HL-60 (cell line): ENCODE results near the gene LSAMP.

Source experiments
- DNase-seq, 2 experiments: peaks; one replicate each; pipeline ENCODE4 v3.0.0-alpha.2; 2010 to 2020; ENCODE audit warnings: low read depth in 1 of 2, low spot score in 1 of 2
- H3K27ac ChIP-seq: fragments of 250-450 bp; sonication (Bioruptor Pico); replicated peaks from 2 replicates; pipeline ENCODE4 v1.5.1; 2020; ENCODE audit warnings: mild to moderate bottlenecking, moderate library complexity
- H3K27me3 ChIP-seq: fragments of 250-450 bp; sonication (Bioruptor Pico); 2 replicates; pipeline ENCODE4 v1.5.1; 2021; ENCODE audit warnings: mild to moderate bottlenecking, moderate library complexity; ENCODE audit not compliant: insufficient read depth, poor library complexity, severe bottlenecking
- H3K4me3 ChIP-seq: replicated peaks from 2 replicates; pipeline ENCODE4 v1.5.1; 2011; ENCODE audit warnings: mild to moderate bottlenecking, control low read depth, low read length; ENCODE audit not compliant: insufficient read depth
- GABPA ChIP-seq: IDR thresholded peaks from 2 replicates; pipeline ENCODE4 v1.6.1; 2012; ENCODE audit warnings: low read depth
- POLR2AphosphoS5 ChIP-seq: IDR thresholded peaks from 2 replicates; pipeline ENCODE4 v1.6.1; 2012; ENCODE audit warnings: low read depth
- SPI1 ChIP-seq: IDR thresholded peaks from 2 replicates; pipeline ENCODE4 v1.6.1; 2012; ENCODE audit warnings: low read depth, mild to moderate bottlenecking, borderline replicate concordance
- TF ChIP-seq, protein P1 (sequence below): IDR thresholded peaks from 2 replicates; pipeline ENCODE4 v1.6.1; 2012; ENCODE audit warnings: low read depth; ENCODE audit not compliant: insufficient replicate concordance
- TF ChIP-seq, protein P2 (sequence below): IDR thresholded peaks from one replicate; pipeline ENCODE4 v1.5.1; 2011; ENCODE audit warnings: low read length, control low read depth, inconsistent platforms; ENCODE audit not compliant: insufficient read depth

LSAMP gene

DNA sequence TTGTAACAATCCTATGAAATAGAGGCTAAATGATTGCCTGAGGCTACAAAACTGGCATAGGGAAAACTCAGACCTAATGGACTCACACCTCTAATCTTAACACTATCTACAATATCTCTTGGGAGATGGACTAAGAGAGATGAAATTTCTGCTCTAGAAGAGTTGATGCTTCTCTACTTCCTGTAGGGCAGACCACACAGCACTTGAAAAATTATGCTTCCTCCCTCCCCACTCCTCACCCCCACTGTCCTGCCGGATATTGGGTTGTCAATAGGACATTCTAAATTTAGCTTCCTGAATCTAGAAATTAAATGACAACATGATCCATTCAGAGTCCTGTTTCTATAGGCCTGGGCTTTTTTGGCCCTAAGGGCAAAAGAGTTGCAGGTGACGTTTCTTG lies 526.4 kb downstream of the LSAMP start:
- no peak overlapping the region for H3K4me3 ChIP-seq
- no peak for TF ChIP-seq GABPA
- TF ChIP-seq, protein P1, sequence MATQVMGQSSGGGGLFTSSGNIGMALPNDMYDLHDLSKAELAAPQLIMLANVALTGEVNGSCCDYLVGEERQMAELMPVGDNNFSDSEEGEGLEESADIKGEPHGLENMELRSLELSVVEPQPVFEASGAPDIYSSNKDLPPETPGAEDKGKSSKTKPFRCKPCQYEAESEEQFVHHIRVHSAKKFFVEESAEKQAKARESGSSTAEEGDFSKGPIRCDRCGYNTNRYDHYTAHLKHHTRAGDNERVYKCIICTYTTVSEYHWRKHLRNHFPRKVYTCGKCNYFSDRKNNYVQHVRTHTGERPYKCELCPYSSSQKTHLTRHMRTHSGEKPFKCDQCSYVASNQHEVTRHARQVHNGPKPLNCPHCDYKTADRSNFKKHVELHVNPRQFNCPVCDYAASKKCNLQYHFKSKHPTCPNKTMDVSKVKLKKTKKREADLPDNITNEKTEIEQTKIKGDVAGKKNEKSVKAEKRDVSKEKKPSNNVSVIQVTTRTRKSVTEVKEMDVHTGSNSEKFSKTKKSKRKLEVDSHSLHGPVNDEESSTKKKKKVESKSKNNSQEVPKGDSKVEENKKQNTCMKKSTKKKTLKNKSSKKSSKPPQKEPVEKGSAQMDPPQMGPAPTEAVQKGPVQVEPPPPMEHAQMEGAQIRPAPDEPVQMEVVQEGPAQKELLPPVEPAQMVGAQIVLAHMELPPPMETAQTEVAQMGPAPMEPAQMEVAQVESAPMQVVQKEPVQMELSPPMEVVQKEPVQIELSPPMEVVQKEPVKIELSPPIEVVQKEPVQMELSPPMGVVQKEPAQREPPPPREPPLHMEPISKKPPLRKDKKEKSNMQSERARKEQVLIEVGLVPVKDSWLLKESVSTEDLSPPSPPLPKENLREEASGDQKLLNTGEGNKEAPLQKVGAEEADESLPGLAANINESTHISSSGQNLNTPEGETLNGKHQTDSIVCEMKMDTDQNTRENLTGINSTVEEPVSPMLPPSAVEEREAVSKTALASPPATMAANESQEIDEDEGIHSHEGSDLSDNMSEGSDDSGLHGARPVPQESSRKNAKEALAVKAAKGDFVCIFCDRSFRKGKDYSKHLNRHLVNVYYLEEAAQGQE: no peak
- TF ChIP-seq, protein P2, sequence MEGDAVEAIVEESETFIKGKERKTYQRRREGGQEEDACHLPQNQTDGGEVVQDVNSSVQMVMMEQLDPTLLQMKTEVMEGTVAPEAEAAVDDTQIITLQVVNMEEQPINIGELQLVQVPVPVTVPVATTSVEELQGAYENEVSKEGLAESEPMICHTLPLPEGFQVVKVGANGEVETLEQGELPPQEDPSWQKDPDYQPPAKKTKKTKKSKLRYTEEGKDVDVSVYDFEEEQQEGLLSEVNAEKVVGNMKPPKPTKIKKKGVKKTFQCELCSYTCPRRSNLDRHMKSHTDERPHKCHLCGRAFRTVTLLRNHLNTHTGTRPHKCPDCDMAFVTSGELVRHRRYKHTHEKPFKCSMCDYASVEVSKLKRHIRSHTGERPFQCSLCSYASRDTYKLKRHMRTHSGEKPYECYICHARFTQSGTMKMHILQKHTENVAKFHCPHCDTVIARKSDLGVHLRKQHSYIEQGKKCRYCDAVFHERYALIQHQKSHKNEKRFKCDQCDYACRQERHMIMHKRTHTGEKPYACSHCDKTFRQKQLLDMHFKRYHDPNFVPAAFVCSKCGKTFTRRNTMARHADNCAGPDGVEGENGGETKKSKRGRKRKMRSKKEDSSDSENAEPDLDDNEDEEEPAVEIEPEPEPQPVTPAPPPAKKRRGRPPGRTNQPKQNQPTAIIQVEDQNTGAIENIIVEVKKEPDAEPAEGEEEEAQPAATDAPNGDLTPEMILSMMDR: no peak
- TF ChIP-seq POLR2AphosphoS5: no peak
- TF ChIP-seq SPI1: no peak
- no peaks in the 10 kb centered on the region for H3K27me3 ChIP-seq
- no peak for DNase-seq
- H3K27ac ChIP-seq: no peak overlapping the region

DNA sequence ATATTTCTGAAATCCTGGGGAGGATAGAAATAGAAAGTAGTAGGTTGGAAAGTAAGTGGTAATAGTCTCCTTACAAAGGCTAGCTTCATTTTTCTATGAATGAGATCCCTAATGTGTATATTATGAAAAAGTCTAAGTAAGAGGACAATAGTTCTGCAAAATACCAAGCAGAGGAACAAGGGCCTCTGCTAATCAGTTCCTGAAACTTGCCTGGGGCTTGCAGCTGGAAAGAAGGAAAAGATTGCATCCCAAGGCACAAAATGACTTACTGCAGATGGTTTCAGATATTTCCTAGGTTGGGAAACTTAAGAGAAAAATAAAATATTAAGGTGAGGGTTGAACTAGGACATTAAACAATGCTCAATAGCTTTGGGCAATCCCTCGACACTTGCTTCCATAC lies 528.4 kb downstream of the LSAMP start:
- Histone ChIP-seq H3K4me3 (no peak overlapping the region), H3K27me3 (no peaks in the 10 kb centered on the region), H3K27ac (no peak overlapping the region)
- TF ChIP-seq GABPA (no peak), SPI1 (no peak), POLR2AphosphoS5 (no peak)
- TF ChIP-seq, protein P2: no peak
- no peak for DNase-seq

DNA sequence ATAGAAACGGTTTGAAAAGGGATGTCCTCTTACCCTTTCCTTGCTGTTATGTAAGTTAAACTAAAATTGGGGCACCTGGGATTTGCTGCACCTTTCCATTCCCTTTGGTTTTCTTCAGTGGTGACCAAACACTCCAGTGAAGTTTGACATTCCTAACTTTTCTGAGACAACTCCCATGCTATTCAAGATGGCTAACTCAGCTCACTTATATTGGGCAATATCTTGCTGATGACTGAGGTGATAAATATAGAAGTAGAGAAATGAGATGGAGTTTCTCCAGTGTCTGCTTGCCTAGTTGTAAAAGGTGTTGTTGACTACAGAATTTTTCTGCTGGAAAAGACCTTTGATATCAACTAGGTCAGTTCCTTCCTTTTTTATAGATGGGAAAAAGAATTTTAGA lies 530.2 kb downstream of the LSAMP start:
- no peaks in the 10 kb centered on the region for H3K27me3 ChIP-seq
- no peak for DNase-seq
- TF ChIP-seq GABPA: no peak
- TF ChIP-seq, protein P2: no peak
- TF ChIP-seq POLR2AphosphoS5: no peak
- TF ChIP-seq, protein P1: no peak
- TF ChIP-seq SPI1: no peak
- no peak overlapping the region for H3K27ac ChIP-seq
- no peak overlapping the region for H3K4me3 ChIP-seq

DNA sequence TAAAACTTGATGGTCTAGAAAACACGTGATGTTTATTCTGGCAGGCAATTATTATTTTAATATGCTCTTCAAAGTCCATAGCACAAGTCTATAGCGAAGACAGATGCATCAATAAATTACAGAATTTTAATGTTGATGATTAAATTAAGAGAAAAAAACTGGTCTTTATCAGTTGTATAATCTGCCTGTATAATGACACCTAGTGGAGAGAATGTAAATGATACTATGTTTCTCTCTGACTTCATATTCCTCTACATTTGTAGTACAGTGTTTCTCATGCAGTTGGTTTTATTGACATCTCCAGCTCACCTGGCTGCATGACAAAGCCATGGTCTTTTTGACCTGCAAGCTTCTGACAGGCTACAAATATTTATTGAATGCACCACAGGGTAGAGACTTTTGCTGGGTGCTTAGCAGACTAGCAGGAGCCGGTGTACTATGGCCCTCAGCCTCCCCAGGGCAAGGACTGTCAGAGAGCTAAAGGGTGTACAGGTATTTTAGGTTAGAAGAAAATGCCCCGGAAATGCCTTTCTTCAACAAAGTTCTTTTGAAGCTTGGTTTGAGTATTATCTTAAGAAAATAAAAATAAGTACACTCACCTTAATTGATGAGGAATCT lies 532.1 kb downstream of the LSAMP start:
- no peak overlapping the region for H3K4me3 ChIP-seq
- H3K27me3 ChIP-seq: no peaks in the 10 kb centered on the region
- TF ChIP-seq, protein P2: no peak
- TF ChIP-seq, protein P1: no peak
- TF ChIP-seq GABPA (no peak), POLR2AphosphoS5 (no peak), SPI1 (no peak)
- H3K27ac ChIP-seq: no peak overlapping the region
- DNase-seq: no peak
